GM18867 (cell line): ENCODE data around the gene CXCL10.
"Not testable (repeated sequence)": the region's sequence is repeated elsewhere in the genome, so short reads cannot be mapped to it uniquely, and the experiment has no call there.

Source experiments
- ATAC-seq: cut with Tn5 transposase; IDR thresholded peaks from one replicate; pipeline ENCODE4 v1.9.1; 2021; ENCODE audit warnings: mild to moderate bottlenecking, moderate library complexity; ENCODE audit not compliant: unreplicated experiment

CXCL10 gene

GRCh38 chr4:76023389-76023788, at the start of gene CXCL10:
TSS of gene CXCL10 (minus strand) at chr4:76023497. CDS start at chr4:76023431, 66 bp downstream.
- ATAC-seq = no peak

GRCh38 chr4:76072760-76073159, 49.5 kb upstream of the CXCL10 start:
- no peak for ATAC-seq

GRCh38 chr4:76067652-76068286, 44.5 kb upstream of the CXCL10 start:
- ATAC-seq = peak; percentile 75

GRCh38 chr4:76066546-76066945, 43.2 kb upstream of the CXCL10 start:
- ATAC-seq = no peak

GRCh38 chr4:76061982-76062381, 38.7 kb upstream of the CXCL10 start:
- ATAC-seq = peak; percentile 48

- ATAC-seq = no peak
Measured at GRCh38 chr4:76061421-76061820, 38.1 kb upstream of the CXCL10 start.

- ATAC-seq = no peak
Measured at GRCh38 chr4:76060506-76060905, 37.2 kb upstream of the CXCL10 start.

- no peak for ATAC-seq
Measured at GRCh38 chr4:76059750-76060149, 36.5 kb upstream of the CXCL10 start.

GRCh38 chr4:76058888-76059426, 35.7 kb upstream of the CXCL10 start:
- no peak for ATAC-seq

- peak; percentile 48 for ATAC-seq
Measured at GRCh38 chr4:76058302-76058701, 35.0 kb upstream of the CXCL10 start.

- ATAC-seq = no peak
Measured at GRCh38 chr4:76055421-76055820, 32.1 kb upstream of the CXCL10 start.

GRCh38 chr4:76055016-76055415, 31.7 kb upstream of the CXCL10 start:
- ATAC-seq = peak; percentile 94

GRCh38 chr4:76053730-76054129, 30.4 kb upstream of the CXCL10 start:
- no peak for ATAC-seq

- not testable (repeated sequence) for ATAC-seq
Measured at GRCh38 chr4:76050560-76051050, 27.3 kb upstream of the CXCL10 start.

GRCh38 chr4:76049860-76050416, 26.6 kb upstream of the CXCL10 start:
- ATAC-seq = not testable (repeated sequence)

- ATAC-seq = not testable (repeated sequence)
Measured at GRCh38 chr4:76044686-76045085, 21.4 kb upstream of the CXCL10 start.

- ATAC-seq = not testable (repeated sequence)
Measured at GRCh38 chr4:76043306-76043705, 20.0 kb upstream of the CXCL10 start.

GRCh38 chr4:76042241-76042998, 19.1 kb upstream of the CXCL10 start:
- ATAC-seq = not testable (repeated sequence)

GRCh38 chr4:76036855-76037254, 13.6 kb upstream of the CXCL10 start:
- no peak for ATAC-seq

GRCh38 chr4:76035799-76036380, 12.6 kb upstream of the CXCL10 start, which contains the start of gene CXCL11:
TSS of gene CXCL11 (minus strand) at chr4:76036070. CDS start at chr4:76035987, 83 bp downstream.
- no peak for ATAC-seq

- peak; percentile 83 for ATAC-seq
Measured at GRCh38 chr4:76035141-76035540, 11.8 kb upstream of the CXCL10 start.
